ENCODE data around the gene TCF4. TPM values are rescaled to one million over a fixed set of nuclear protein-coding genes. Genes with fewer than 3 reads are reported as not detected.

The TCF4 gene
- total and polyA plus RNA-seq, 2 donors (not counting 3 experiments of a cell fraction or from before 2014, with no cell fraction given) = 183 to 390 TPM

DNA sequence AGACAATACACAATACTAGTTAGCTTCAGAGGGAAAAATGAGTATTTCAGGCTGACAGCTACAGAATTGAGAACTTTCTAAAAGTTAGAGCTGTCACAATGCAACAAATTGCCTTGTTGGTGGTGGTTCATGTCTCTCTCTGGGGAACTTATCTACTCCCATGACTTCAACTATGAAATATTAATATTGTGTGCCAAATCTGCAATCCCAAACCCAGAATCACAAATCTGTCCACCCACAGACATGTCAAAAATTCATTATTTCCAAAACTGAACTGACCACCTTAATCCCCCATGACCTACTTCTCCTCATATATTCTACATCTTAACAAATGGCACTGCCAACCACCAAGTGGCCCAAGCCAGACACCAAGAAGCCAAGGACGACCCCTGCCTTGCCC lies 143.5 kb downstream of the TCF4 start:
- H2AFZ ChIP-seq (ENCODE audit: low read depth, low read length) = no peak overlapping the region
- H3K27me3 ChIP-seq (ENCODE audit: control insufficient read depth in 2 of 2, insufficient read depth in 2 of 2, low read length in 2 of 2) = no peaks in the 10 kb centered on the region
- no peak overlapping the region for H3K4me3 ChIP-seq (replicated peaks in 1 of 3; ENCODE audit: insufficient read depth in 1 of 3, low read depth in 1 of 3, low read length in 3 of 3)
- no peak overlapping the region for H3K9ac ChIP-seq (replicated peaks; ENCODE audit: extremely low read depth, insufficient read depth, low read length)
- FAIRE-seq = no peak
- BruUV-seq (replicated peaks) = no TSS peak
- TF ChIP-seq MYC (IDR thresholded peaks at IDR 0.05; ENCODE audit: low read depth, low read length) (no peak), POLR2A (IDR thresholded peaks at IDR 0.05; ENCODE audit: low read depth, low read length) (no peak), JUN (IDR thresholded peaks at IDR 0.05; ENCODE audit: borderline replicate concordance, insufficient read depth, insufficient read length, low read depth) (no peak), FOS (IDR thresholded peaks at IDR 0.05; ENCODE audit: borderline replicate concordance, insufficient read depth, low read length) (no peak), POLR2AphosphoS5 (IDR thresholded peaks at IDR 0.05; ENCODE audit: insufficient read depth, low read depth, low read length) (no peak), EZH2 (IDR thresholded peaks at IDR 0.05; ENCODE audit: borderline replicate concordance, low read depth, low read length, severe bottlenecking) (no peak), GATA2 (IDR thresholded peaks at IDR 0.05; ENCODE audit: insufficient read depth, insufficient read length, low read depth, low read length) (no peak)
- TF ChIP-seq, protein P1, sequence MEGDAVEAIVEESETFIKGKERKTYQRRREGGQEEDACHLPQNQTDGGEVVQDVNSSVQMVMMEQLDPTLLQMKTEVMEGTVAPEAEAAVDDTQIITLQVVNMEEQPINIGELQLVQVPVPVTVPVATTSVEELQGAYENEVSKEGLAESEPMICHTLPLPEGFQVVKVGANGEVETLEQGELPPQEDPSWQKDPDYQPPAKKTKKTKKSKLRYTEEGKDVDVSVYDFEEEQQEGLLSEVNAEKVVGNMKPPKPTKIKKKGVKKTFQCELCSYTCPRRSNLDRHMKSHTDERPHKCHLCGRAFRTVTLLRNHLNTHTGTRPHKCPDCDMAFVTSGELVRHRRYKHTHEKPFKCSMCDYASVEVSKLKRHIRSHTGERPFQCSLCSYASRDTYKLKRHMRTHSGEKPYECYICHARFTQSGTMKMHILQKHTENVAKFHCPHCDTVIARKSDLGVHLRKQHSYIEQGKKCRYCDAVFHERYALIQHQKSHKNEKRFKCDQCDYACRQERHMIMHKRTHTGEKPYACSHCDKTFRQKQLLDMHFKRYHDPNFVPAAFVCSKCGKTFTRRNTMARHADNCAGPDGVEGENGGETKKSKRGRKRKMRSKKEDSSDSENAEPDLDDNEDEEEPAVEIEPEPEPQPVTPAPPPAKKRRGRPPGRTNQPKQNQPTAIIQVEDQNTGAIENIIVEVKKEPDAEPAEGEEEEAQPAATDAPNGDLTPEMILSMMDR (IDR thresholded peaks at IDR 0.05; ENCODE audit: extremely low read depth in 1 of 2, insufficient read depth in 1 of 2, low read depth in 1 of 2, low read length in 2 of 2) = no peak
- TF ChIP-seq, protein P2, sequence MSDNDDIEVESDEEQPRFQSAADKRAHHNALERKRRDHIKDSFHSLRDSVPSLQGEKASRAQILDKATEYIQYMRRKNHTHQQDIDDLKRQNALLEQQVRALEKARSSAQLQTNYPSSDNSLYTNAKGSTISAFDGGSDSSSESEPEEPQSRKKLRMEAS (IDR thresholded peaks at IDR 0.05; ENCODE audit: insufficient read depth, insufficient read length) = no peak
- peaks cover 2% of the 10 kb centered on the region for H4K20me1 ChIP-seq (replicated peaks; ENCODE audit: control insufficient read depth, extremely low read depth, insufficient read depth, low read length)
- no peak for DNase-seq (ENCODE audit: low read depth, low spot score)
- no peaks in the 10 kb centered on the region for H3K9me3 ChIP-seq (replicated peaks; ENCODE audit: control insufficient read depth, insufficient read depth, low read length)
- intact Hi-C loops (cut with micrococcal nuclease) = no loop called here
- no peak overlapping the region for H3K4me2 ChIP-seq (ENCODE audit: insufficient read depth, low read length)
- ChIA-PET POLR2A (no interaction called here), CTCF (no interaction called here)
- H3K27ac ChIP-seq (ENCODE audit: insufficient read depth, low read depth, low read length) = no peak overlapping the region
- dilution Hi-C loops (cut with MboI; ENCODE audit: extremely low pct_ligation_motif_present, low sequenced_read_pairs) = no loop called here
- no peaks in the 10 kb centered on the region for H3K4me1 ChIP-seq (ENCODE audit: control insufficient read depth, extremely low read depth, insufficient read depth, low read length)
- no peaks in the 10 kb centered on the region for H3K36me3 ChIP-seq (ENCODE audit: control insufficient read depth in 2 of 2, extremely low read depth in 1 of 2, insufficient read depth in 2 of 2, low read length in 2 of 2)
- peaks cover 42% of the 10 kb centered on the region for H3K79me2 ChIP-seq (ENCODE audit: control insufficient read depth, insufficient read depth, low read length)
- no peaks in the 10 kb centered on the region for H3K9me1 ChIP-seq (replicated peaks; ENCODE audit: control insufficient read depth, extremely low read depth, insufficient read depth, low read length)
